Activated naive CD8-positive, alpha-beta T cell treated with anti-CD3 and anti-CD28 coated beads, Interleukin-2, amount 50 U/mL, for 24 hours (primary cell): ENCODE results near the gene PRC1.

Experiments
- ATAC-seq: fragments of 150-1000 bp; cut with Tn5 transposase; one replicate; pipeline ENCODE4 v1.10.0; 2021
- DNase-seq: peaks from one replicate; pipeline ENCODE4 v3.0.0; 2021
- H3K27ac Mint-ChIP-seq: one replicate; pipeline ENCODE4 v1.8.0; 2021; ENCODE audit warnings: mild to moderate bottlenecking, mixed read lengths
- H3K27me3 Mint-ChIP-seq: one replicate; pipeline ENCODE4 v1.8.0; 2021; ENCODE audit warnings: mixed read lengths
- H3K36me3 Mint-ChIP-seq: one replicate; pipeline ENCODE4 v1.8.0; 2021; ENCODE audit warnings: low read depth, mixed read lengths
- H3K4me1 Mint-ChIP-seq: one replicate; pipeline ENCODE4 v1.8.0; 2021; ENCODE audit warnings: mixed read lengths
- H3K4me3 Mint-ChIP-seq: one replicate; pipeline ENCODE4 v1.8.0; 2021; ENCODE audit warnings: mild to moderate bottlenecking, moderate library complexity, mixed read lengths
- H3K9me3 Mint-ChIP-seq: one replicate; pipeline ENCODE4 v1.8.0; 2021; ENCODE audit warnings: mixed read lengths

Gene PRC1

DNA sequence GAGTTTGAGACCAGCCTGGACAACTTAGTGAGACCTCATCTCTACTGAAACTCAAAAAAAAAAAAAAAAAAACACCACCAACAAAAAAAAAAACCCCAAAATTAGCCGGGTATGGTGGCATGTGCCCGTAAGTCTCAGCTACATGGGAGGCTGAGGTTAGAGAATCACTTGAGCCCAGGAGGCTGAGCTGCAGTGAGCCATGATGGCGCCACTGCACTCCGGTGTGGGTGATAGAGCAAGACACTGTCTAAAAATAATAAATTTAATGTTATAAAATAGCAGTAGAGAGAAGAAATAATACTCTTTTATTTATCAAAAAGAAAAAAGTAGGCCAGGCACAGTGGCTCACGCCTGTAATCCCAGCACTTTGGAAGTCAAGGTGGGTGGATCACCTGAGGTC lies 22.2 kb downstream of the PRC1 start:
- no peak overlapping the region for H3K4me3 Mint-ChIP-seq
- no peaks in the 10 kb centered on the region for H3K4me1 Mint-ChIP-seq
- H3K27ac Mint-ChIP-seq = no peak overlapping the region
- ATAC-seq (no peak), DNase-seq (no peak)
- no peaks in the 10 kb centered on the region for H3K27me3 Mint-ChIP-seq
- no peaks in the 10 kb centered on the region for H3K9me3 Mint-ChIP-seq
- peaks cover 64% of the 10 kb centered on the region for H3K36me3 Mint-ChIP-seq

GRCh38 chr15:90970274-90970673 lies 24.1 kb downstream of the PRC1 start:
- no peak overlapping the region for H3K27ac Mint-ChIP-seq
- ATAC-seq (no peak), DNase-seq (no peak)
- no peak overlapping the region for H3K4me3 Mint-ChIP-seq
- no peaks in the 10 kb centered on the region for H3K27me3 Mint-ChIP-seq
- no peaks in the 10 kb centered on the region for H3K4me1 Mint-ChIP-seq
- H3K9me3 Mint-ChIP-seq = no peaks in the 10 kb centered on the region
- peaks cover 65% of the 10 kb centered on the region for H3K36me3 Mint-ChIP-seq

DNA sequence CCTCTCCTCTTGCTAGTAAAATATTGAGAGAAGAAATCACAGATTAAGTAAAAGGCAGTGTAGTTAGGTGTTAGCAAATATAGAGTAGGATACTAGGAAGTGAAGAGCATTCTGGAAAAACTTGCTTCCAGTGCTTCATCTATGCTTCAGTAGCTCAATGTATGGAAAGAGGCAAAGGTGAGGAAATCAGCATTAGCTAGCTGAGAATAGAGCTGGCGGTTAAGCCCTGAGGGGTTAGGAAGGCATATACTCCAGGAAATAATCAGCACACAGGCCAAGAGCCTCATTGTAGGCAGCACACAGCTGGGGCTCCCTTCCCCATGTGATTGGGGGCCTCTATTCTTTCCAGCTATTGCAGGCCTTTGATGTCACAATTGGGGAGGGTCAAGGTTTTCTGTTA lies 25.9 kb downstream of the PRC1 start:
- Mint-ChIP-seq H3K9me3 (no peaks in the 10 kb centered on the region), H3K36me3 (peaks cover 65% of the 10 kb centered on the region), H3K27me3 (no peaks in the 10 kb centered on the region), H3K27ac (no peak overlapping the region), H3K4me1 (no peaks in the 10 kb centered on the region), H3K4me3 (no peak overlapping the region)
- ATAC-seq (no peak), DNase-seq (no peak)

- ATAC-seq (no peak), DNase-seq (no peak)
- Mint-ChIP-seq H3K4me1 (no peaks in the 10 kb centered on the region), H3K36me3 (peaks cover 68% of the 10 kb centered on the region), H3K9me3 (no peaks in the 10 kb centered on the region), H3K27me3 (no peaks in the 10 kb centered on the region), H3K4me3 (no peak overlapping the region), H3K27ac (no peak overlapping the region)
These were observed 27.1 kb downstream of the PRC1 start for GRCh38 chr15:90967206-90967605.

GRCh38 chr15:90966262-90966661 lies 28.1 kb downstream of the PRC1 start:
- DNase-seq (no peak), ATAC-seq (no peak)
- no peak overlapping the region for H3K4me3 Mint-ChIP-seq
- no peaks in the 10 kb centered on the region for H3K4me1 Mint-ChIP-seq
- H3K9me3 Mint-ChIP-seq = no peaks in the 10 kb centered on the region
- H3K27me3 Mint-ChIP-seq = no peaks in the 10 kb centered on the region
- peaks cover 71% of the 10 kb centered on the region for H3K36me3 Mint-ChIP-seq
- H3K27ac Mint-ChIP-seq = no peak overlapping the region

DNA sequence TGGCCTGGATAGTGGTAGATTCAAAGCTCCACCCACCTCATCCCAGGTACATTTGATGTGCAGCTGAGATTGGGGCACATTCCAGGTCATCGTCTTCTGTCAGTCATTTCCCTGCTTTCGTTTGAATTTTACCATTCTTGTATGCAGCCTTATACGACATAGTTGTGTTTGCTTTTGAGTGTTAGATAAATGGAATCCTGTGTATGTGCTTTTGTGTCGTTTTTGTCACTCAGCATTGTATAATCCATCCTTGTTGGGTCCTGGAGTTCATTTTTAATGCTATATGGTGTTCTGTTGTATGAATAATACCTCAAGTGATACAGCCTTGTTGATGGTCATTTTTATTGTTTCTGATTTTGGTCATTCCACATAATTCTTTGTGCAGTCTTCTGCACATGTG lies 32.3 kb downstream of the PRC1 start:
- no peak for ATAC-seq
- peaks cover 54% of the 10 kb centered on the region for H3K36me3 Mint-ChIP-seq
- DNase-seq = no peak
- no peak overlapping the region for H3K4me3 Mint-ChIP-seq
- no peaks in the 10 kb centered on the region for H3K27me3 Mint-ChIP-seq
- peaks cover 5% of the 10 kb centered on the region for H3K4me1 Mint-ChIP-seq
- H3K27ac Mint-ChIP-seq = no peak overlapping the region
- H3K9me3 Mint-ChIP-seq = no peaks in the 10 kb centered on the region

DNA sequence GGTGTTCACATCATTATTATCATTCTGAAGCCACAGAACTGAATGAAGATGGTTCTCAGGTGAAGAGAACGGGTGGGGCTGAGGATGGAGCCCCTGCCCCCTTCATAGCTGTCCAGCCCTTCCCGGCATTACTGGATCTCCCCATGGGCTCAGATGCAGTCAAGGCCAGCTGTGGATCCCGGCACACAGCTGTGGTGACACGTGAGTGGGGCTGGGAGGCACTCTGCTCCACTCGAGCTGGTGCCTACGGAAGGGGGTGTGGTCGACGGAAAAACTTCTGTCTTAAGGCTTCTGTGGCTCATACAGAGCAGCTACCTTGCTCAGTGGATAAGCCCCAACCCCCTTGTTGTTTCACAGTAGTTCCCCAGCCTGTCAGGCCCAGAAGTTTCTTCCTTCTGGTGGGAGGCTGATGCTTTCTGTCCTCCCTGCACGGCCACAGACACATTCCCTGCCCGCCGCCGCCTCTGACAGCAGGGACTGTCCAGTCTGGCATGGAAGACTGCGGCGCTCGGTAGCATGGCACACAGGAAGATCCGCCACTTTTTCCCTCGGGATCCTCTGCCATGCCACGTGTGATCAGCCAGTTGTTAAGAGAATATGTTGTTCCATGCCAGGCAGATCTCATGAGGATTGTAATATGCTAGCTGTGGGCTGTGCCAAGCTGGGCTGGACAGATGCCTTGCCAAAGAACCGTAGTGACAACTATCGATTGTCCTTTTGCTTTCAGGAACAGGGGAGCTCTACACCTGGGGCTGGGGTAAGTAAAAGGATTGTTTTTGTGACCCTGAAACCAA lies 33.8 kb downstream of the PRC1 start:
- Mint-ChIP-seq H3K36me3 (peaks cover 42% of the 10 kb centered on the region), H3K4me3 (no peak overlapping the region), H3K27me3 (no peaks in the 10 kb centered on the region), H3K4me1 (peaks cover 13% of the 10 kb centered on the region), H3K27ac (no peak overlapping the region), H3K9me3 (no peaks in the 10 kb centered on the region)
- DNase-seq (no peak), ATAC-seq (no peak)

DNA sequence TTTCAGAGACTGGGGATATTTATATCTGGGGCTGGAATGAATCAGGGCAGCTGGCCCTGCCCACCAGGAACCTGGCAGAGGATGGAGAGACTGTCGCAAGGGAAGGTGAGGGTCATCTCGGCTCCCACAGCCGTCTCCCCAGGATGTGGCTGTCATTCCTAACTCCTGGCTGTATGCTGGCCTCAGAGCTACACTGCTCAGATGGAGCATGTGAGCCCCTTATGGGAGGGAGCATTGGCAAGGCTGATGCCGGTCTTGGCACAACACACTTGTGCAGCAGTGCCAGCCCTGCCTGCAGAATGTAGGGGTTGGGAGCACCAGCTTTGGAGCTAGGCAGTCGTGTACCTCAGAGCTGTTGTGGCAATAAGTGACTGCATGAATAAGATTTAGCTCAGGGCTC lies 34.4 kb downstream of the PRC1 start:
- Mint-ChIP-seq H3K27ac (no peak overlapping the region), H3K27me3 (no peaks in the 10 kb centered on the region), H3K4me3 (no peak overlapping the region), H3K36me3 (peaks cover 37% of the 10 kb centered on the region), H3K9me3 (no peaks in the 10 kb centered on the region), H3K4me1 (peaks cover 13% of the 10 kb centered on the region)
- no peak for ATAC-seq
- no peak for DNase-seq

DNA sequence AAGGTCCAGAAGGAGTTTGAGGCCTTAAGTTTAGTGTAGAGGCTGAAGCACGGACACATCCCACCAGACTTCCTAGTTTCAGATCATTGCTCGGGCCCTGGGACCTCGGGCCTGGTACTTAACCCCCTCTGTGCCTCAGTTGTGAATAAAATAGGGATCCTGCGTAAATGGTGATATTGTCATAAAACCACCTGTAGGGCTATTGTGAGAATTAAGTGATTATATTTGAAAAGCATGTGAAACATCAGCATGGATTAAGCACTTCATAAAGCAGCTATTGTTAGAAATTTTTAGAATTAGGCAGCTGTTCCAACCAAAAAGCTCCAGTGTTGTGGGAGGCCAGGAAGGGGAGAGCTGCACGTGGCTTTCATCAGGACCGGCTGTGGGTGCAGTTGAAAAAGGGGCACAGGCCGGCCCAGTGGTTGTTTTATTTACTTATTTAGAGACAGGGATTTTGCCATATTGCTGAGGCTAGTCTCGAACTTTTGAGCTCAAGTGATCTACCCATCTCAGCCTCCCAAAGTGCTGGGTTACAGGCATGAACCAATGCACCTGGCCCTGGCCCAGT lies 35.2 kb downstream of the PRC1 start:
- Mint-ChIP-seq H3K36me3 (peaks cover 33% of the 10 kb centered on the region), H3K9me3 (no peaks in the 10 kb centered on the region), H3K4me3 (no peak overlapping the region), H3K4me1 (peaks cover 17% of the 10 kb centered on the region), H3K27ac (no peak overlapping the region), H3K27me3 (no peaks in the 10 kb centered on the region)
- DNase-seq (no peak), ATAC-seq (no peak)

GRCh38 chr15:90957791-90958190 lies 36.5 kb downstream of the PRC1 start:
- no peaks in the 10 kb centered on the region for H3K9me3 Mint-ChIP-seq
- no peak for DNase-seq
- peaks cover 29% of the 10 kb centered on the region for H3K36me3 Mint-ChIP-seq
- no peaks in the 10 kb centered on the region for H3K27me3 Mint-ChIP-seq
- H3K27ac Mint-ChIP-seq = no peak overlapping the region
- H3K4me3 Mint-ChIP-seq = peak overlapping the region; percentile 53
- no peak for ATAC-seq
- H3K4me1 Mint-ChIP-seq = peaks cover 22% of the 10 kb centered on the region

DNA sequence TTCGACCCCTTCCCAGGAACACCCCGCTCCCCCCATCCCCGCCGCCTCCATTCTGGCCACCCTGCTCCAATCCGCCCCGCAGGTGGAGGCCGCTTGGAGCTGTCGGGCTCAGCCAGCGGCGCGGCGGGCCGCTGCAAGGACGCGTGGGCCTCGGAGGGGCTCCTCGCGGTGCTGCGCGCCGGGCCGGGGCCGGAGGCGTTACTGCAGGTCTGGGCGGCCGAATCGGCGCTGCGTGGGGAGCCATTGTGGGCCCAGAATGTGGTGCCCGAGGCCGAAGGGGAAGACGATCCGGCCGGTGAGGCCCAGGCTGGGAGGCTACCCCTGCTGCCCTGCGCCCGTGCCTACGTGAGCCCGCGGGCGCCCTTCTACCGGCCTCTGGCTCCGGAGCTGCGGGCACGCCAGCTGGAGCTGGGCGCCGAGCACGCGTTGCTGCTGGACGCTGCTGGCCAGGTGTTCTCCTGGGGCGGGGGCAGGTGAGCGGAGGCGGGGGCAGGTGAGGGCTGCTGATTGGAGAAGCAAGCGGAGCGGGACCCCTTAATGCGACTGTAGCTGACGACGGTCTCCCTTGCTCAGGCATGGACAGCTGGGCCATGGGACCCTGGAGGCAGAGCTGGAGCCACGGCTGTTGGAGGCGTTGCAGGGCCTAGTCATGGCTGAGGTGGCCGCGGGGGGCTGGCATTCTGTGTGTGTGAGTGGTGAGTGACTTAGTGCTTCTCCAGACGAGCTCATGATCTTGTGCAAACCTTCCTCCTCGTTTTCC lies 37.1 kb downstream of the PRC1 start:
- no peaks in the 10 kb centered on the region for H3K9me3 Mint-ChIP-seq
- H3K4me1 Mint-ChIP-seq = peaks cover 22% of the 10 kb centered on the region
- ATAC-seq = no peak
- H3K36me3 Mint-ChIP-seq = peaks cover 30% of the 10 kb centered on the region
- H3K27ac Mint-ChIP-seq = no peak overlapping the region
- no peak for DNase-seq
- peak overlapping the region; percentile 84 for H3K4me3 Mint-ChIP-seq
- no peaks in the 10 kb centered on the region for H3K27me3 Mint-ChIP-seq

- H3K4me3 Mint-ChIP-seq = peak overlapping the region; percentile 84
- DNase-seq = peak; percentile 84
- H3K4me1 Mint-ChIP-seq = peaks cover 22% of the 10 kb centered on the region
- H3K27me3 Mint-ChIP-seq = no peaks in the 10 kb centered on the region
- peaks cover 31% of the 10 kb centered on the region for H3K36me3 Mint-ChIP-seq
- ATAC-seq = no peak
- H3K27ac Mint-ChIP-seq = peak overlapping the region; percentile 91
- H3K9me3 Mint-ChIP-seq = no peaks in the 10 kb centered on the region
These were observed 37.9 kb downstream of the PRC1 start for GRCh38 chr15:90956274-90957030.

DNA sequence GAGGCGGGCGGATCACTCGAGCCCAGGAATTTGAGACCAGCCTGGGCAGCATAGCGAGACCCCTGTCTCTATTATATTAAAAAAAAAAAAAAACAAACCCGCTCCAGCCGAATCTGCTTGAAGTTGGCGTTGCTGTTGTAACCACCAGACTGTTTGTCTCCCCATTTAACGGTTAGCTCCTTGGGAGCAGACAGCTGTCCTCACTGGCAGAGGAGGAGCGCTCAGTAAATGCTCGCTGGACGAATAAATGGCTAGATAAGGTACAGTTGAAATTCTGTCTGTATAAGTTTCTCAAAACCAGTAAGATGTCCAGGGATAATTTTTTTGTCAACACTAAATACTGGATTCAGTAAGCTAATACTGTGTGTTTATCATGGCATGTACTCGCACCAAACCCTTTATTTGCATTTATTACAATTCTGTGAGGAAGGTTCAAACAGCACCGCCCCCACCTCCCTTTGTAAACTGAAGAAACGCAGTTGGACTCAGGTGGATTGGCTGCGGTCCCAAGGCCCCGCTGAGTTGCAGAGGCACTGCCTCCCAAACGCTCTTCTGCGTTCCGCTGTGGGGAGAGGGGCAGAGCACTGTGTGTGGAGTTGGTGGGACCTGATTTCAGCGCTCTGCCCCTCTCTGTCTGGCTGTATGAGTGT lies 38.6 kb downstream of the PRC1 start:
- no peak for ATAC-seq
- Mint-ChIP-seq H3K27ac (peak overlapping the region; percentile 91), H3K27me3 (no peaks in the 10 kb centered on the region), H3K9me3 (no peaks in the 10 kb centered on the region), H3K36me3 (peaks cover 25% of the 10 kb centered on the region), H3K4me3 (peak overlapping the region; percentile 84), H3K4me1 (peaks cover 22% of the 10 kb centered on the region)
- no peak for DNase-seq
